Hypothalamus (tissue), 51 donors: Measurements from ENCODE around the gene TGFB2.

ENCODE experiments used
- DNase-seq, 51 donors: peaks; one replicate each; lab custom pipeline; 2025; lab: John Stamatoyannopoulos, UW

The TGFB2 gene

GRCh38 chr1:218413179-218413578 is 68.0 kb downstream of the TGFB2 start:
- DNase-seq = no peak

DNA sequence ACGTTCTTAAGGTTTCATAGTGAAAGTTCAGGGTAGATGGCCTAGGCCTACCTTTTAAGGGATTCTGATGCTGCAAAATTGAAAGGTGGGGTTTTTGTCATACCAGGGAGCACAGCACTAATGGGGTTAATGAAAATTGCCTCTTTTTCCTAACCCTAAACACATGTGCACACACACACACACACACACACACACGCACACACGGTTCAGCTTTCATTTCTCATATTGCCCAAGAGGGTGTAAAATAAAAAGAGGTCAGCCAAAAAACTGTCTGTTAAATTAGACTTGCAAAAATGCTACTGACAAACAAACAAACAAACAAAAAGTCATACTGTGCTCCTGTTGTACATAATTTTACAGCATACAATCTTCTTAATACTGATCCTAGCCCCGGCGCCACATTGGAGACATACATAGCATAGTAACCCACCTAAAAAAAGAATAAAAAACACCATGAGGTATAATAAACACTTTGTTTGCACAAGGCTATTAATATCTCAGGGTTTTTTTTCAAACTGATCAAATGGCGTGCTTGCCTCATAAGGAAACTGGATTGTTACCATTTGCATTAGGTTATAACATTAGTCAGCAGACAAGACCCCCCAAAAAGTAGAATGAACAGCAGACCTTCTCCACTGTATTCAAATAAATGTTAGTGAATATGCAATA is 69.1 kb downstream of the TGFB2 start:
- no peak for DNase-seq

DNA sequence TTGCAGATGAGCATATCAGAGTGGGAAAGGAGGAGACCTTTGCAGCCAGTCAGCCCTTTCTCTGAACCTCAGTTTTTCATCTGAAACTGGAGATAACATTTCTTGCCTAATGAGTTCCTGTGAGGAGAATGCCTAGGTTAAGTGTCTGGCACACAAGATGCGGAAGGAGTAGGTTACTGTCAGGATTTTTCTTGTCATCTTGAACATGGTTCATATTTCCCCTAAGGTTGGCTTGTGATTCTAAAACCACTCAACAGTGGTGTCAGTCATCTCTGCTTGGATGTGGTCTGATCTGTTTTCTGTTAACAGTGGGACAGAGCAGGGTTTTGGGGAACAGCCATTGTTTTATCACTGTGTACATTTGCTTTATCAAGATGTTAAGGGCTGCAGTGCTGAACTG is 70.6 kb downstream of the TGFB2 start:
- no peak for DNase-seq

DNA sequence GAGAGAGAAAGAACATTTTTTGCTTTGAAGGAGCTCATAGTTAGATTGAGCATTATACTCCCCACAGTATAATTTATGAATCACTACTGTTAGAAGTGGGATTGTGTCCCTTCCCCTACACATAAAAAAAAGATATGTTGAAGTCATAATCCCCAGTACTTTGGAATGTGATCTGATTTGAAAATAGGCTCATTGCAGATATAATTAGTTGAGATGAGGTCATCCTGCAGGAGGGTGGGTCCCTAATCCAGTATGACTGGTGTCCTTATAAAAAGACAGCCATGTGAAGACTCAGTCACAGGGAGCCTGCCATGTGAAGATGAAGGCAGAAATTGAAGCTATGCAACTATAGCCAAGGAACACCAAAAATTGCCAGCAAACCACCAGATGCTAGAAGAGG is 76.4 kb downstream of the TGFB2 start:
- no peak for DNase-seq

DNA sequence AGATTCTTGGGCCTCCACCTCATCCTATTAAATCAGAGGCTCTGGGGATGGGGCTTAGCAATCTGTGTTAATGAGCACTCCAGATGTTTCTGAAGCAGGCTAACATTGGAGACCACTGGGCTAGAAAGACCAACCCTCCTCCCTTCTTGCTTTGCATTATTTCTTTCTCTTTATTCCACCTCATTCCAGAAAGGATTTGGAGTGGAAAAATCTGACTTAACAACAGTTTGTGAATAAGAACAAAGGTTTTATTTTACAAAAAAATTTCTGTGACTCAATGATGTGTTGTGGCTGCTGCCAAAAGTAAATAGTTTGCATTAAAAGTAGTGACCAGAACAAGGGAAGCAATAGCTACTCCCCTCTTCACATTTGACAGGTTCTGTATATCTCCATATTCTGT is 79.4 kb downstream of the TGFB2 start:
- no peak for DNase-seq

DNA sequence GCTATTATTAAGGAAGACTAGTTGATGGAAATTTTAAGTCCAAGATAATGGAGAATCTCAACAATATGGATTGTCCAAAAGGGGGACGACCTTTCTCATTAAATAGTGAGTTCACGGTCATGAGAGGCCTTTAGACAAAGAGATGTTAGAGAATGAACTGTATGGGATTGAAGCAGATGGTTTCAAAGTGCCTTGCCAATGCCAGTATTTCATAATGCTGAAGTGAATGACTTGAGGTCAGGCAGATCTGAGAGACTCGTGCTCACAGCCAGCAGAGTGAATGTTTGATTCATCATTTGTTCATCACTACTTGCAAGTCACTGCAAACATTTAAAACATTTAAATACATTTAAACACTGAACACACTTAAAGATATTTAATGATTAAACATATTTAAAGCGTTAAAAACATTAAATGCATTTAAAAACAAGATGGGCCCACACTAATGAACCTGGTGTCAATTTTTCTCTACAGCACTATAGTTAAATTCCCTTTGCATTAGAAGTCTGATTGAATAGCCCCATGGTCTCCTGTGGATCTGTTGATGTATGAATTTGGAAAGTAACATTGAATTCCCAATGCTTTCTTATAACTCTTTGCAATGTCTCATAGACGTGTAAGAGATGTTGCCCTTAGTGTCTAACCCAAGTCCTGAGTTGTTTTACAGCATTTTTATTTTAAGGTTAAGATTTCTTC is 80.7 kb downstream of the TGFB2 start:
- no peak for DNase-seq

- peak in 19 of 51 donors; percentile 1 to 56 (median 12) for DNase-seq
Measured at GRCh38 chr1:218426343-218426657, 81.2 kb downstream of the TGFB2 start.

DNA sequence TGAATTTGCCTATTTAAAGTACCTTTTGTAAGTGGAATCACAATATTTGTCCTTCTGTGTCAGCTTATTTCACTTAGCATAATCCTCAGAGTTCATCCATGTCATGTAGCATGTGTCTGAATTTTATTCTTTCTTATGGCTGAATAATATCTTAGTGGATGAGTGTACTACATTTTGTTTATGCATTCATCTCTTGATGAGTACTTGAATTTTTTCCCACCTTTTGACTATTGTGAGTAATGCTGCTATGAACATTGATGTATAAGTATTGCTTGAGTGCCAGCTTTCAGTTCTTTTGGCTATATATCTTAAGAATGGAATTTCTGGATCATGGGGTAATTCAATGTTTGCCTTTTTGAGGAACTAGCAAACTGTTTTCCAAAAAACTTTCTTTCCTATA is 84.2 kb downstream of the TGFB2 start:
- no peak for DNase-seq

GRCh38 chr1:218430346-218430745 is 85.2 kb downstream of the TGFB2 start:
- DNase-seq = no peak

GRCh38 chr1:218430822-218431221 is 85.7 kb downstream of the TGFB2 start:
- no peak for DNase-seq

- DNase-seq = no peak
Measured at GRCh38 chr1:218431476-218431875, 86.3 kb downstream of the TGFB2 start.

DNA sequence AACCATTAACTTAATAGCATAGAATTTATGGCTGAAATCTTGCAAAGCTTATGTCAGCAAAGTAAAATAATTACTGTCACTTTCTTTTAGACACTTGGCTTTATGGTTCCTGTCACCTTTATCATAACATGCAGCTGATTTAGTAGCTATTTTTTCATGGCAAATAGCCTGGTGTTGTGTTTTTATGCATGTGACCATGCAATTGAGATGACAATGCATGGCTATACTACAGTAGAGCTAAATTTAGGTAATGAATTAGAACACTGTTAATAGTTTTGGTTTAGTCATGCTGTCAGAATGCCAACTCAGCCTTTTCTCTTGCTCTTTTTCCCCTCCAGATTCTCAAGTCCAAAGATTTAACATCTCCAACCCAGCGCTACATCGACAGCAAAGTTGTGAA is 88.6 kb downstream of the TGFB2 start:
- no peak for DNase-seq

GRCh38 chr1:218435528-218435927 is 90.4 kb downstream of the TGFB2 start:
- DNase-seq = no peak

DNA sequence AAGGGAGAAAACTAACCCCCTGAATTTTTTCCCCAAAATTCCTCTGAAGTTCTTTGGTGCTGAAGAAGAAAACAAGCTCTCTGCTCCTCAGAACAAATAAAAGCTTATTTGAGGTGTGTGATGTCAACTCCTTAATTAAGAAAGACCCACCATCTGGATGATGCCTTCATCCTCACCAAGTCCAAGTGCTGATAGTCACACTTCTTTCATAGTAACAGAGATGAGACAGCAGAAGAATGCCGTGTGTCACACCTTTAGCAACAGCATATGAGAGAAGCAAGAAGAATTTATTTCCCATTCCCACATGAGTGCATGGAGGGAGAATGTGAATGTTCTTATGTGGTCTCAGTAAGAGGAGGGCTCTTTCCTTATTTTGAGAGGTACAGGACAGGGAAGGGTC is 91.2 kb downstream of the TGFB2 start:
- DNase-seq = no peak

DNA sequence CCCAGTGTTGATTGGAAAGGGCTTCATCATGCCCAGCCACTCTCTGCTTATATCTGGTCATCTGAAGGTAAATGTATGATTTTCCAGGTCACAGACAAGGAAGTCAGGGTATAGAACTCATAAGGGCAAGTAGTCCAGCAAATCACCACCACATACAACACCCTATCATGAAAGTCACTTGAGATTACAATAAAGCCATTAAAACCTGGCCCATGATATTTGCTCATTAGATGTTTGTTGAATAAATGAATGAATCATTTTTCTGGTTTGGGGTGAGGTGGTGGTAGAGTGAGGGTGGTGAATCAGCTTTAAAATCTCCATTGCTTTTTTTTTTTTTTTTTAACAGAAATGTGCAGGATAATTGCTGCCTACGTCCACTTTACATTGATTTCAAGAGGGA is 91.9 kb downstream of the TGFB2 start:
- no peak for DNase-seq

DNA sequence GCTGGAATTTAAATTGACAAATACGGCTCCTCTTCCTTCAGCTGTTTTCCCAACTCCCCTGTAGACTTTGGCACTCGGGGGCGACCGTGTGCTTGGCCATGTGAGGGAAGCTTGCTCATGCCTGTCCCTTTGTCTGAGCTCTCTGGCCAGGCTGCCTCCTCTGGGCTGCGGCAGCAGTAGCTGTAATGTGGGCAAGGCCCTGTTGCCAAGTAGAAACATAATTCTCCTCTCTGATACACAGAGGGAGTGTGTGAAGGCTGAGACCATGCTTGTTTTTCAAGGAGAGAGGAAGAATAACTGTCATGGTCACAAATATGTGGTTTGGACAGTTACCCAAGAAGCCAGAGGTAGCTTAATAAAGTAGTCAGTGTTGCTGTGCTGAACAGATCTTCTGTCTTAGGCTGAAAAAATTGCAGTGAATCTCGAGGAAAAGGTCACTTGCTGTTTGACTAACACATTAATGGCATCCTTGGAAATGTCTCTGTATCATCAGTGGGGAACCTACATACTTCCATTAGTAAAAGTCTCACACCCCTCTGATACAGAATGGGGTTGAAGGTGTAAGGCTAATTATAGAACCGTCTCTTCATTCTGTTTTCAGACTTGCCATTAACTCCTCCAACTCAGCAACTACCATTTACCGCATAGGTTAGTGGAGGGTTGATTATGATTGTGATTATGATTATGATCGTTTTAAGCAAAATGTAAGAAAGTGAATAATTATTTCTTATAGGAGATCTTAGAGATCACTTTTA is 94.6 kb downstream of the TGFB2 start:
- peak in 25 of 51 donors; percentile 4 to 69 (median 36) for DNase-seq

GRCh38 chr1:218443255-218443654 is 98.1 kb downstream of the TGFB2 start:
- DNase-seq = no peak

GRCh38 chr1:218444173-218444572 is 99.0 kb downstream of the TGFB2 start:
- DNase-seq = no peak

DNA sequence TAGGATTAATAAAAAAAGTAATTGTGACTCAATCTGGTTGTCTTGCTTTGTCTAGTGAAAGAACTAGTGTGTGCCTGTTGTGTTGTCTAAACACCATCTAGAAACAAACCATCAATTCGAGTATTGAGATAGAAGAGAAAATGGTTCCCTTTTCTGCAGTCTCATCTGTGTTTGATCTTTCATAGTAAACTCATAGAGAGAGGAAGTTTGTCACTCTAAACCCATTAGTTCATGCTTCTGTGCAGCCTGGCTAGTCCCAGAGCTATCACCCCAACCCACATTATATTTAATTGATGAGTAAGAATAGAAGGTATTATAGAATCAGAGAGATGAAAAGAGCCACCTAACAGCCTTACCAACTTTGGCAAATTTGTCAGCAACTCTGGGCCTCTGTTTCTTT is 99.5 kb downstream of the TGFB2 start:
- no peak for DNase-seq

DNA sequence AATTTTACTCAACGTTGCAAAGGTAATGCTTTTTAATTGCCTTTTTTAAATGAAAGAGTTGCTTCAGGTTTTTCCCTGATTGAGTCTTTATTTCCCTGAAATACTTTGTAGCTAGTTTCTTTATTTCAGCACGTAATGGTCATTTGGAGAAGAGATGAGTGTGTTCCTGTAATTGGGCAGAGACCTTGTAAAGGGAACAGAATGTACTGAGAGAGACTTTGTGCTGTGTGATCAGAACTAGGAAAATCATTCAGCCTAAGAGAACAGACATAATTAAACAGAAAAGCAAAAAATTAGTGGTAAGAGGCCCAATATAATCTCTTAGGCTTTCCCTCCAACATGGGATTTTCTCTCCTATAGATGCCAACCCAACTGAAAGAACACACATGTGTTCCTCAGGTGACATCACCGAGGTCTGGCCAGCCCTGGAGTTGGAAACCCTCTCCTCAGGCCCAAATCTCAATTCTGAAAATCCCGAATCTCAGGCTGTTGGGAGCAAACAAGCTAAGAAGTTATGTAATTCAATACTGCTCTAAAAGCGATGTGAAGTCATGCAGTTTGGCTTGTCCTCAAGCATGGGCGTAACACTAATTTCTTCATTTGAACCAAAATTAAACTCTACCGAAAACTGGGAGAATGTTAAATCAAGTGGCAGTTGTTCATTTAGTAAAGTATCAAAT is 102.0 kb downstream of the TGFB2 start:
- DNase-seq = peak in 2 of 51 donors; percentile 3 to 15

- no peak for DNase-seq
Measured at GRCh38 chr1:218451415-218451814, 106.3 kb downstream of the TGFB2 start.
